ENCODE results near the gene TECPR2.
"Not testable (repeated sequence)": the region's sequence is repeated elsewhere in the genome, so short reads cannot be mapped to it uniquely, and the experiment has no call there.

TECPR2 gene, protein sequence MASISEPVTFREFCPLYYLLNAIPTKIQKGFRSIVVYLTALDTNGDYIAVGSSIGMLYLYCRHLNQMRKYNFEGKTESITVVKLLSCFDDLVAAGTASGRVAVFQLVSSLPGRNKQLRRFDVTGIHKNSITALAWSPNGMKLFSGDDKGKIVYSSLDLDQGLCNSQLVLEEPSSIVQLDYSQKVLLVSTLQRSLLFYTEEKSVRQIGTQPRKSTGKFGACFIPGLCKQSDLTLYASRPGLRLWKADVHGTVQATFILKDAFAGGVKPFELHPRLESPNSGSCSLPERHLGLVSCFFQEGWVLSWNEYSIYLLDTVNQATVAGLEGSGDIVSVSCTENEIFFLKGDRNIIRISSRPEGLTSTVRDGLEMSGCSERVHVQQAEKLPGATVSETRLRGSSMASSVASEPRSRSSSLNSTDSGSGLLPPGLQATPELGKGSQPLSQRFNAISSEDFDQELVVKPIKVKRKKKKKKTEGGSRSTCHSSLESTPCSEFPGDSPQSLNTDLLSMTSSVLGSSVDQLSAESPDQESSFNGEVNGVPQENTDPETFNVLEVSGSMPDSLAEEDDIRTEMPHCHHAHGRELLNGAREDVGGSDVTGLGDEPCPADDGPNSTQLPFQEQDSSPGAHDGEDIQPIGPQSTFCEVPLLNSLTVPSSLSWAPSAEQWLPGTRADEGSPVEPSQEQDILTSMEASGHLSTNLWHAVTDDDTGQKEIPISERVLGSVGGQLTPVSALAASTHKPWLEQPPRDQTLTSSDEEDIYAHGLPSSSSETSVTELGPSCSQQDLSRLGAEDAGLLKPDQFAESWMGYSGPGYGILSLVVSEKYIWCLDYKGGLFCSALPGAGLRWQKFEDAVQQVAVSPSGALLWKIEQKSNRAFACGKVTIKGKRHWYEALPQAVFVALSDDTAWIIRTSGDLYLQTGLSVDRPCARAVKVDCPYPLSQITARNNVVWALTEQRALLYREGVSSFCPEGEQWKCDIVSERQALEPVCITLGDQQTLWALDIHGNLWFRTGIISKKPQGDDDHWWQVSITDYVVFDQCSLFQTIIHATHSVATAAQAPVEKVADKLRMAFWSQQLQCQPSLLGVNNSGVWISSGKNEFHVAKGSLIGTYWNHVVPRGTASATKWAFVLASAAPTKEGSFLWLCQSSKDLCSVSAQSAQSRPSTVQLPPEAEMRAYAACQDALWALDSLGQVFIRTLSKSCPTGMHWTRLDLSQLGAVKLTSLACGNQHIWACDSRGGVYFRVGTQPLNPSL (N-terminal part only)

DNA sequence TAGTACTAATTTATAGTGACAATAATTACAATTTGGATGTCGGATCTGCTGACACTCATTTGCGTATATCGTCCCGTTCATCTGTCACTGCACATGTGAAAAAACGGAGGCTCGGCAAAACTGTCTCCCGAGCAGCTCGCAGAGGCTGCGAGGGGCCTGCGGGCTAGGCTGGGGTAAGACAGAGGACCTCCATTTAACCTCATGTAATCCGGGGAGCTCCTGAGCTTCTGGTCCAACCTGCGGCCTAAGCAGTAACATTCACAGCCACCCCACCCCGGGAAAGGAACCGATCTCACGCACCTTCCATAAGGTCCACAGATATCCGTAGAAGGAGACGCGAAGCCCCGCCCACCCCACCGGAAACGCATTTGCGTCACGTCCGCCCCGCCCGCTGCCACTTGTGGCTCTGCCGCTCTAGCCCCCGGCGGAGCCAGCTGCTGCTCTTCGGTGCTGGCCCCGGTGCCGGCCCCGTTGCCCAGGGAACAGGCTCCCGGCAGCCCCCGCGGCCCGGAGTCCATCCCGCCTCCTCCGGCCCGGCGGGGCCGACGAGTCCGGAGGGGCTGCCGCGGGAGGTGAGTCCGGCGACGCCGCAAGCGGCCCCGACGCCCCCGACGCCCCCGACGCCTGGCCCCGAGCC, at the start of gene TECPR2, which contains the start of gene CINP:
Gene TECPR2, plus strand, starts transcription at position 397 of the 637 bp plus-strand sequence. CDS start 13,781 bp downstream, outside the sequence.
Gene CINP, minus strand, starts transcription at position 346 of the 637 bp plus-strand sequence. Its CDS starts 39 bp downstream, at position 307.
- DNase-seq (ENCODE audit: low read depth in 2 of 2, low spot score in 1 of 2): peak; percentile 96 to 98

DNA sequence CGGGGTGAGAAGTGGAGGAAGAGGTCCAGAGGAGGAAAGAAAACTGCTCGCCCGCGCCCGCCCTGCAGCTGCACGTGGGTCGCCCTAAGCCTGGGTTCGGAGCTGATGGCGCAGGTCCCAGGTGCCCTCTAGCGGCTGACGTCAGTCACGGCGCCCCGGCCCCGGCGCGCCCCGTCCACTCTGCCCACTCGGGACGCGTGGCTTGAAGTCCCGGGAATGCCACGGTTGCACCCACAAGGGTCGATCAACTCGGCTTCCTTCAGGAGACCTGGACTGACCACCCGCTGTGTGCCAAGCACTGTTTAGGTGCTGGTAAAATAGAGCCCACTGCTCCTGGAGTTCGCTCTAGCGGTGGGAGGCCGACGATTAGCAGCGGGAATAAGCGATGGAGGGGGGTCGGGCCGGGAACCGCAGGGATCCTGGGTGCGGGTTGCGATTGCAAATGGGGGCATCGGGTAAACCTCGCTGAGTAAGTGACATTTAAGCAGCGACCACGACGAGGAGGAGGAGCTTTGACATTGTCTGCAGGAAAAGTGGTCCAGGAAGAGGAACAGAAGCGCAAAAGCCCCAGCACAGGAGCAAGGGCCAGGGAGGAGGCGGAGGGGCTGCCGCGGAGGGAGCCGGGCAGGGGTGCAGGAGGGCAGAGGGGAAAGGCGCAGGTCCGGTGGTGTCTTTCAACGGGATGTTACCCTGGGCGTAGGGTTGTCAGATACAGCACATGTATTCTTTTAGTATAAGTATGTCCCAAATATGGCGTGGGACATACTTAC, 48.3 kb upstream of the TECPR2 start:
- DNase-seq (ENCODE audit: low read depth in 2 of 2, low spot score in 1 of 2): peak; percentile 59 to 68

DNA sequence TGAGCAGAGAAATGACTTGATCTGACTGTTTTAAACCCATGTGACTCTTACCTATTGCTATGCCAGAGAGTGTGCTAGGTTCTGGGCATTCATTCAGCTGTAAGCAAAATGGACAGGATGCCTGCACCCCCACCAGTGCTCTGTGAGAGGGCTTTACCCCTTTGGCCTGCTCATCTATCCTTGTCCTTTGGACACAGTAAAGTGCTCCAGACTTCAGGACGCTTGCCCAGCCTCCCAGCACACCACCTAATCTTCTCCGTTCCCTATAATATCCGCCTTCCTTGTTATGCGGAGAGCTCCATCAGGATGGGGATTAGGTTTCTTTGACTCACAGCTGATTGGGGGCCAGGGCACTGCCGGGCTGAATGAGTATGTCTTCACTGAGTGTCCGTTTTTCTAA, 47.6 kb upstream of the TECPR2 start:
- no peak for DNase-seq (ENCODE audit: low read depth in 2 of 2, low spot score in 1 of 2)

DNA sequence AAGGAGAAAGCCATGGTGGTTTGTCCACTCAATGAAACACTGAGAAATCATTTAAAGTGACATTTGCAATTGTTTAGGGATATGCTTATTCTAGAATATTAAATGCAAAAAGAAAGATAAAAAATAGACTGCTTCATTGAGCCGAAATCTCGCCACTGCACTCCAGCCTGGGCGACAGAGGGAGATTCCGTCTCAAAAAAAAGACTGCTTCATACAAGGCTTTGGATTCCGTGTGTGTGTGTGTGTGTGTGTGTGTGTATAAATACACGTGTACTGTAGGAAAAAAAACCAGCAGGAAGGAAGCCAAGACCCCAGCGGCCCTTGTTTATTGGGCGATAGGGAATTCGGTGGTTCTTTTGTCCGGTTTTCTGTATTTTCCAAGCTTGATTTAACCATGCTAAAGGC, 46.4 kb upstream of the TECPR2 start:
- DNase-seq (ENCODE audit: low read depth in 2 of 2, low spot score in 1 of 2): no peak

DNA sequence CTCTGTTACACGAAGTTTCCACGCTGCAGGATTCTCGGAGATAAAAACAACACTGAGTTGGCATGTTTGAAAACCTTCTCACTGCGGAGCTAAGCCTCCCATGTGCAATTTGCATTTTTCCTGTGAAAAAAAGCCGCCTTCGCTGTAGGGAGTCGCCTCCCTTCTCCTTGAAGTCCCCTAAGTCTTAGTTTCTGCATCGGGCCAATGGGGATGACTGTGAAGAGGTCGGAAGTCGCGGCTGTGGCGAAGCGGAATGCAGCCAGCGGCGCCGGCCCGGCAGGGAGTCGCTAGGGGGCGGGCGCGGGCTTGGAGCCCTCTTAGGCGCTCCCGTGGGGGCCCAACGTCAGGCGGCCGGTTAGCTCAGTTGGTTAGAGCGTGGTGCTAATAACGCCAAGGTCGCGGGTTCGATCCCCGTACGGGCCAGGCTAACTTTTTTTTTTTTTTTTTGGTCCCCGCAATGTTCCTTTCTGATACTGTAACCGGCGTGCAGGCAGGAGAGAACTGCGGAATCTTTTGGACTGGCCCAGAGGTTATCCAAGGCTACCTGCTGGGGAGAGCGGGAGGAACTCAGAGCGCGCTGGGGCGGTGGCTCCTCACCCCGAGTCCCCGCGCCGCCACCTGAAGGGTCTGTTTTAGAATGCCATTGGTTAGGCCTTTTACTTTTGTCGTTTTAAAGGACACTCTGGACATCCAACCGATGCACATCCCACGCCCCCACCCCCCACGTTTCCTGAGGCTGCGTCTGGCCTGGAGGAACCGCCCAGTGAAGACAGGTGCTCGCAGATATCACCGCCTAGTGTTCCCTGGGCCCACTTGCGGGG, 45.8 kb upstream of the TECPR2 start:
- peak; percentile 93 to 97 for DNase-seq (ENCODE audit: low read depth in 2 of 2, low spot score in 1 of 2)

DNA sequence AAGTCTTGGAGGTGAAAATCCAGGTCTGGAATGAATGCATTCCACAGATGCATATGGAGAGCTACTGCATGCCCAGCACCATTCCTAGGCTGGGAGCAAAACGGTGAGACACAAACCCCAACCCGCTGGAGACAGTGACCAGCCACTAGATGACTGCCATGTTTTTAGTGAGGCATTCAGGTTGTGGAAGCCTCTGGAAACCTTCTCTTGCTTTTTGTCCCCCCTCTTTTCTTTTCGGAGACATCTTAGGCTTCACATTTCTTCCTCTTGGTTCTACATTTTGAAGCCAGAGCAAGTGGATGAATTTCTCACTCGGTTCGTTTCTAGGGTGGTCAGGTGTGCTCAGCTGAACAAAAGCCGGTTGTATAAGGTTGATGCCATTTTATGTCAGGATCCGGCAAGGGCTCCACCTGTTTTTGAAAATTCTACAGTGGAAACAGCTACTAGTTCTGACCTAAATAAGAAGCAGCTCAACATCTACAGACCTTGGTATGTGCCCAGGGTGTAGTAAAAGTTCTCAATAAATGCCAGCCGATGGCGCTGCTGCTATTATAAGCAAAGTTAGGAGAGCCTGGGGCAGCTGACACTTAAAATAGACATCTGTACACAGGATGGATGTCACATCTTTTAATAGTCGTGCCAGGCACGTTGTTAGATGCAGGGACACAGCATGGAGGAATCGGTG, 45.0 kb upstream of the TECPR2 start:
- DNase-seq (ENCODE audit: low read depth in 2 of 2, low spot score in 1 of 2): no peak

DNA sequence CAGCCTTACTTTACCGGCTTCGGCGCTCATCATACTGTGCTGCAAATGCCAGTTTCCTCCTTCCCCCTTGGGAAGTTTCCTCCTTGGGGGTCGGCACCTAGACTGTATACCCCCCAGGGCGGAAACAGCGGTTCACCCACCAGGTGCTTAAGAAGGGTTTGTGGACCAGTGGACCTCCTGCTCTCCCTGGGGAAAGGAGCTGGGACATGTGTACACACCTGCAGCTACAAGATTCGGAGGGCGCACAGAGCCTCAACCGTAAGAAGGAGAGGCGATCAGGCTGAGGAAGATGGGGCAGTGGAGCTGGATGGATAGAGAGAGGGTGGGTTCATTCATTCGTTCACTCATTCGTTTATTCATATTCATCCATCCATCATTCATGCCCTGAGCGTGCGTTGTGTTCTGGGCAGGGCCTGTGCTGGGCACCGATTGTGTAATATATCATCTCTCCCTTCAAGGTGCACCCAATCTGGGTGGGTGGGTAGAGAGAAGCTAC, 43.9 kb upstream of the TECPR2 start:
- DNase-seq (ENCODE audit: low read depth in 2 of 2, low spot score in 1 of 2): no peak

DNA sequence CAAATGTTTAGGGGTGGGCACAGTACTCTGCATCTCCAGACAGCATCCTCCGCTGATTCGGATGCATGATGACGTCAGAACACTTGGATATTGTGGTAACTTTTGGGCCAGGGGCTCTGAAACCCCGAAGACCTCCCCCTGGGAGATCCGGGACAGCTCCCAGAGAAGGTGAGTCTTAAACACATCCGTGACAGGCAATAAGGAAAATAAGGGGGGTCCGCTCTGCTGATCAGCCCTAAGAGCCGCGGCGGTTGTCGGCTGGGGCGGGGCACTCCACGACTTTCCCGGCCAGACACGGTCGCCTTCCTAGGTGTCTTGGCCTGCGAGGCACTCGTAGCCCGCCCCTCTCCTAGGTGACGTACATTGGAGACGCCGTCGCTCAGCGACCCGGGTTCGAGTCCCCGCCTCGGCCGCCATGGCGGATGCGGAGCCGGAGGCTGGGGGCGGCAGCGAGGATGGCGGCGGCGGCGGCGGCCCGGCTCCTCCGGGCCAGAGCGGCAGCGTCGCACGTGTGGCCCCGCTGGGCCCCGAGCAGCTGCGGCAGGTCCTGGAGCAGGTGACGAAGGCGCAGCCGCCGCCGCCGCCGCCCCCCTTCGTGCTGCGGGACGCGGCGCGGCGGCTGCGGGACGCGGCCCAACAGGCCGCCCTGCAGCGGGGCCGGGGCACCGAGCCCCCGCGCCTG, 43.2 kb upstream of the TECPR2 start, which contains the start of gene ZNF839:
Gene ZNF839, plus strand, starts transcription at position 396 of the 682 bp plus-strand sequence. Its CDS starts 20 bp downstream, at position 416.
- peak; percentile 86 to 91 for DNase-seq (ENCODE audit: low read depth in 2 of 2, low spot score in 1 of 2)

DNA sequence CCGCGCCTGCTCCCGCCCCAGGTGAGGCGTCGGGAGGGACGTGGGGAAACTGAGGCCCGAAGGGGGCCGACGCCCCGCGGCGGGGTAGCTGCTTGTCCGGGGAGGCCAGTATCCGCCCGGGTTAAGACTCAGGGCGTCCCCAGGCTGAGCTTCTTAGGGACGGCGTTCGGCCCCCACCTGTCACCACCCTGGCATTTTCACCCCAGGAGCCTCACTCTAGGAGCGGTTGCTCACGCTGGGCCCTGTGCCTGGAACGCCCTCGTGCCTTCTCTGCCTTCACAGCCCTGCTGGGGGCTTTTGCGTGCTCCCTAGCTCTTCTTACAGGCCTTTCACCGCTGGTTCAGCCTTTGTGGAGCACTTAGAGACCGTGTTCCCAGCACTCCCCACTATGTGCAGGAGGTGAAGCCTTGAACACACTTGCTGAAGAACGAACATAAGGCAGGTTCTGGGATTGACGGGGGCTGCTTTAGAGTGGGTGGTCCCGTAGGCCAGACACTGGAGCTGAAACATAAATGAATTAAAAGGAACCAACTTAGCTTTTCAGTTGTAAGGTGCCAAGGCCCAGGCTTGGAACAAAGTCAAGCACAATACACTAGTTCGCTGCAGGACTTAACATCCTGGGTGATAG, 42.6 kb upstream of the TECPR2 start:
- DNase-seq (ENCODE audit: low read depth in 2 of 2, low spot score in 1 of 2): no peak

DNA sequence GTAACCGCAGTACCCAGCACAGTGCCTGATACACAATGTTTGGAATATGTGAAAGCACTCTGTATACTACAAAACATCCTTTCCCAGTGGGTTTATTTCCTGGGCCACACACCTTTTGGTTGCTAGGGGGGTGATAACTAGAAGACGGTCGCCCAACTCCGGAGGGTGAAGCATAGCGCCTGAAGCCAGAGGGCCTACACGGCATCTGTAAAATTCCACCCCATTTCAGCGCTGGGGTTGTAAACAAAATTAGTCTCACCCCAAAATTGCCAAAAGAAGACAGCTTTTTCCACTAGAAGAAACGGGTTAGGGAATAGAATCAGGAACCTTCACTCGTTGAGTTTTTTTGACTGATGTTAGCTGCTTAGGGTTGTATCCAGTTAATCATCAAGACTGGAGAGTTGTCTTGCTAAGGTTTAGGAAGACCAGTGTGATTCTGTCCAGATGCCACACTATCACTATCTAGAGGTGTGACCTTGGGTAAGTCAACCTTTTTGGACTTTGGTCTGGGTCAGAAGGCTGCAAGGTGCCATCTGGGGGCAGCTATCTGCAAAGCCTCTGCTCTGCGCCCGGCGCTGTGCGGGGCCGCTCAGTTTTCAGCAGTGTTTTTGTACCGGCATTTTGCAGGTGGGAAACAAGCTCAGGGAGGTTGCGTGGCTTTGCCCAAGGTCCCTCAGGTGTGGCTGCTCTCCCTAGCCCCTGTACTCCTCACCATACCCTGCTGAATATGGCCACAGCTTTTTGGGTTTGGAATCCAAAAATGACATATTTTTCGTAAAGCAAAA, 41.9 kb upstream of the TECPR2 start:
- no peak for DNase-seq (ENCODE audit: low read depth in 2 of 2, low spot score in 1 of 2)

DNA sequence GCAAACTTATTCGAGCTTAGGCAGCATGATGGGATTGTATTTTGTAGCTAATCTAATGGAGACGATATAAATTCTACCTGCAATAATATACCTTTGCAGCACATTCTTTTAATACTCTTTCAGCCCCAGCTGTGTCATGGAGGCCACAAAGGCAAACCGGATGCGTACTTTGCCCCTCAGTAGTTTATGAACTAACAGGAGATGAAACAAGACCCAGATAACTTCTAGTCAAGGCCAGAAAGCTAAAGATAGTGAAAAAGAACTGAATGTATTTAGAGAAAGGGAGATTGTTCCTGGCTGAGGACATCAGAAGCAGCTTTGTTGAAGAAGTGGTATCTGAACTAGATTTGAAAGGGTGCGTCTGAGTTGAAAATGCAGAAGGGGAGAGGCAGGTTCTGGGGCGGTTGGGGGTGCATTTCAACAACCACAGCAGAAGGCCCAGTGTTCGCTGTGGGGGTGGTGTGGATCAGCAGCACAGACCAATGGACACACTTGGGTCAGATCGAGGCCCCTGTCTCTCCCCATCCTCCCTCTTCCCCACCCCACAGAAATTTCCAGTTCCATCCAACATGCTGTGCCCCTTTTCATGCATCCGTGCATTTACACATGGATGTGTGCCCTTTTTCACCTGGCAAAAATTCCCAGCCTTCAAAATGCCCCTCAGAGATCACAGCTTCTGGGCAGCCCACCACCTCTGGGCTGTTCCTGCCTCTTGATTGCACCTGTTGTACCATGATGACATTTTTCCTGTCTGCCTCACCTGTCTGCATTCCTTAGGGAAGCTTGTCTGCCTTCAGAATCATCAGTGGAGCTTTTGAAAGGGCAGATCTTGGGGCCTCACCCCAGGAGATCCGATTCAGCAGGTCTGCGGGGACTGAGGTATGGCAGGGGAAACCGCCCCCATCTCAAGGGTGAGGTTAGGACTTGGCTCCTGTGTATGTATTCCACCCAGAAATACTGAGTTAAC, 41.0 kb upstream of the TECPR2 start:
- no peak for DNase-seq (ENCODE audit: low read depth in 2 of 2, low spot score in 1 of 2)

DNA sequence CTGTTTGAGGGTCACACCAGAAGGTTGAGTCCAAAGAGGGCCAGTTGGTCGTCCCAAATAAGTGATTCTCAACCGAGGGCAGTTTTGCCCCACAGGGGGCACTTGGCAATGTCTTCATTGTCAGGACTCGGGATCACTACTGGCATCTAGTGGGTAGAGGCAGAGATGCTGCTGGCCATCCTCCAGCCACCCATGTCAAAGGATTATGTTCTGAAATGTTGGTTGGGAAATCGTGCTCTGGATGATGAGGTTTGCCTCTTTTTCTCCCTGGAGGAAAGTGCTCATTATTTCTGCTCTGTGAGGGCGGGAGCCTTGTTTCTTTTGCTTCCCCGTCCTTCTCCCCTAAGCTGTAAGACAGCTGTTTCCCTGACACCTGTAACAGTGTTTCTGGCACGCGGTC, 39.6 kb upstream of the TECPR2 start:
- DNase-seq (ENCODE audit: low read depth in 2 of 2, low spot score in 1 of 2): no peak

DNA sequence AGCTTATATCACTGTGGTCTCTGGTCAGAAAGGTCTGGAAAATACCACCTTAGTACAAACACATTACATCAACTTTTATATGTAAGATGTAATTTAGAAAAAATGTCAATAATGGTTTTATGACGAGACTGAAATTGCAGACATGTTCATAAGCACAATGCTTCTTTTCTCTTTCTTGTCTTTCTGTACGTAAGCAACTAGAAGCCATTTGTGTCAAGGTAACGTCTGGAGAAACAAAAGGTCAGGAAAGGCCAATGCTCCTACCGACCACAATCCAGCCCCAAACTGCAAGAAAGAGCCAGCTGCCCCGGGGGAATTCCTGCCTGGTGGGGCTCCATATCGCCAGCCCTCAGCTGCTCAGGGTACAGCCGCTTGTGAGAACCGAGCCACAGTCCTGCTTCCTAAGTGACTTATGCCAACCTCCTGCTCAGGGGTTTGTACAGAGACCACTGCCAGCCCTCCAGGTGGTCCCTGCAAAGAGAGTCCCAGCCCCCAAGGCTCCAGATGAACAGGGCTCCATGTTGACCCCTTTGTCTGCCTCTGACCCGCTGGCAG, 36.9 kb upstream of the TECPR2 start:
- no peak for DNase-seq (ENCODE audit: low read depth in 2 of 2, low spot score in 1 of 2)

DNA sequence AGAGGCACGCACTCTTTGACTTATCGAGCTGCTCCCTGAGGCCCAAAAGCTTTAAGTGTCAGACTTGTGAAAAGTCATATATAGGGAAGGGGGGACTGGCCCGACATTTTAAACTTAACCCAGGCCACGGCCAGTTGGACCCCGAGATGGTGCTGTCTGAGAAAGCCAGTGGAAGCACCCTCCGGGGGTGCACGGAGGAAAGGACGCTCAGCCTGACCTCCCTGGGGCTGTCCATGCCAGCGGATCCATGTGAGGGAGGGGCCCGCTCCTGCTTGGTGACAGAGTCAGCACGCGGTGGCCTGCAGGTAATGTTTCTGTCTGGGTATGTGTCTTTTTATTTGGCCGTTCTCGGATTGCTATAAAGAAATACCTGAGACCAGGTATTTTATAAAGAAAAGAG, 36.2 kb upstream of the TECPR2 start:
- DNase-seq (ENCODE audit: low read depth in 2 of 2, low spot score in 1 of 2): no peak

DNA sequence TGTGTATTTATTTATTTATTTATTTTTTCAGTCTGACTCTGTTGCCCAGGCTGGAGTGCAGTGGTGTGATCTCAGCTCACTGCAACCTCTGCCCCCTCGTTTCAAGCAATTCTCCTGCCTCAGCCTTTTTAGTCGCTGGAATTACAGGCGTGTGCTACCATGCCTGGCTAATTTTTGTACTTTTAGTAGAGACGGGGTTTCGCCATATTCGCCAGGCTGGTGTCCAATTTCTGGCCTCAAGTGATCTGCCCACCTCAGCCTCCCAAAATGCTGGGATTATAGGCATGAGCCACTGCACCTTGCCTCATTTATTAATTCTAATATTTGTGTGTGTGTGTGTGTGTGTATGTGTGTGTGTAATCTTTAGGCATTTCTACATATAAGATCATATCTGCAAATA, 33.4 kb upstream of the TECPR2 start:
- DNase-seq (ENCODE audit: low read depth in 2 of 2, low spot score in 1 of 2): not testable (repeated sequence)
